GM19455 (cell line): ENCODE data around the gene PAEP.
"Not testable (repeated sequence)": the region's sequence is repeated elsewhere in the genome, so short reads cannot be mapped to it uniquely, and the experiment has no call there.

Experiments used
- ATAC-seq: cut with Tn5 transposase; IDR thresholded peaks from one replicate; pipeline ENCODE4 v1.9.1; 2021; ENCODE audit not compliant: unreplicated experiment

Gene PAEP

GRCh38 chr9:135549478-135550343 is 11.8 kb upstream of the PAEP start:
- ATAC-seq, result not testable (repeated sequence)

DNA sequence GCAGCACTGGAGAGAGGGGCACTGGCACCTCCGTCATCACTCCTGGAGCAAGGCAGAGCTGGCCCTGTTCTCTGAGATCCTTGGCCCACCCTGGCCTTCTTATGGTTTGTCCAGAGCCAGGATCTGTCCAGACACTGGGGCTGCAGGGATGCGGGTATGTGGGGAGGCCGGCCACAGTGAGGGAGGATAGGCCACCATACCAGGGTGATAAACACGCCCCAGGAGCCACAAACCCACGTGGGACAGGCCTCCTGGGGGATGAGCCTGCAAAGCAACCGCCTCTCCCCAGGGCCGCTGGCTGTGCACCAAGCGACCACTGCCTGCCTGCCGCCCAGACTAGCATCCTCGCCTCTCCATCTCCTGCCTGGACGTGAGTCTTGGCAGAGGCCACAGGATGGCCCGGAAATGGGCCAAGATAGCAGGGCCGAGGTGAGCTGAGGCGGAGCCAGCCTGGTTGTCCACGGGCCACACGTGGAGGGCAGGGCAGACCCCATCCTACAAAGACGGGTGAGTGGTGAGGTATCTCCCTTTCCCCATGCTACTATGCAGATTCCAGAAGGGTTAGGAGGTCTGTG is 11.1 kb upstream of the PAEP start:
- no peak for ATAC-seq

DNA sequence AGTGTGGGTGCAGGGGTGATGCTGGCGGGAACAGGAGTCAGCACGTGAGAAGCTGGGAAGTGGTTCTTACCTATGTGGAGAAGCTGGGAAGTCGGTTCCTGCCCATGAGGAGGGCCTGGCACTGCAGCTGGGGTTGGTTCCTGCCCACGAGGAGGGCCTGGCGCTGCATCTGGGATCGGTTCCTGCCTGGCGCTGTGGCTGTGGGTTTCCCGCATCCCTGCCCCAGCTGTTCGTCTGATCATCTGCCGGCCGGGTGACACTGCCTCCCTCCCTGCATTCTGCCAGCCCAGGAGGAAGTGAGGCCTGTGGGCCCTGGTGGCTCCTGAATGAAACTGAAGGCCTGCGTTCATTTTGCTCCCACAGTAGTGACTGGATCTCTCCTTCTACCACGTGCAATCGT is 10.5 kb upstream of the PAEP start:
- ATAC-seq, result no peak

DNA sequence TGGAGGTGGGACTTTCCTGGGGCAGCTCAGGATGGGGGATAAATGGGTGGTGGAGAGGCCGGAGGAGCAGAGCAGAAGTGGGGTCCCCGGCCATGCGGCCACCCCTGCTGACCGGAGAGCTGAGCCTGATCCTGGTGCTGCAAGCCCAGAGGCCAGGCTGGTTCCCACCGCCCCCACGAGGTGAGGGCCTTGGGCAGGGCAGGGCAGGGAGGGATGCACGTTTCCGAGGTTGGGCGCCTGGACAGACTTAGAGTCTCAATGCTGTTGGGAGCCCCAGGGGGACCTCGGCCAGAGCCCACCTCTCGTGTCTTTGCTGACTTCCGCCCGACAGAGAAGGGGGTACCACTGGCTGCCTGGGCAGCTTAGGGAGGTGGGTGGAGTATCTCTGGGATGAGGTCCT is 10.1 kb upstream of the PAEP start:
- no peak for ATAC-seq

- no peak for ATAC-seq
These were observed 9.4 kb upstream of the PAEP start for GRCh38 chr9:135552021-135552697.

DNA sequence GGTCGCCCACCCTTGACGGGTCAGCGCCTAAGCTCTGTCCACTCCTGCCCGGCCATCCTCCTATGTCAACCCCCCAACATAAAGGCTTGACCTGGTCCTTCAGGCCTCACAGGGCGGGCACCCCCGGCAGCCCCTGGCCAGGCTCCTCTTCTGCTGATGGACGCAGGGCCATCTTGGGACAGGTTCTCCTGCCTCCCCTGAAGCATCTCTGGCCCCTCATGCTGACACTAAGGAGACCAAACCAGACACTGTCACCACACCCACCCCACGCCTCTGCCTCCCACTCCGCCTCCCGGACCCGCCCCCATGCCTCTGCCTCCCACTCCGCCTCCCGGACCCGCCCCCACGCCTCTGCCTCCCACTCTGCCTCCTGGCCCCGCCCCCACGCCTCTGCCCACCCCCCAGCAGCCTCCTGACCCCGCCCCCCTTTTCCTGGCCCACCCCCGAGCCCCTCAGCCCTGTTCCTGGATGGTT is 8.8 kb upstream of the PAEP start:
- no peak for ATAC-seq

DNA sequence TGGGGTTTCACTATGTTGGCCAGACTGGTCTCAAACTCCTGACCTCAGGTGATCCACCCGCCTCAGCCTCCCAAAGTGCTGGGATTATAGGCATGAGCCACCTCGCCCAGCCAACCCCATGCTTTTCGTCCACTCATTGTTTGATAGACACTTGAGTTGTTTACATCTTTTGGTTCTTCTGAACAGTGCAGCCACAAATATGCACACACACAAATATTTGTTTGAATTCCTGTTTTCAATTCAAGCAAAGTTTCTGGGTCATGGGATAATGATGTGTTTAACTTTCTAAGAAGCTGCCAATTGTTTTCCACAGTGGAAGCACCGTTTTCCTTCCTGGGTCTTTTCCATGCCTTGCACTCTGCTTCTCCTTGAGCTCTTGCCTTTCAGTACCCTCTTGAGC is 6.8 kb upstream of the PAEP start:
- no peak for ATAC-seq

DNA sequence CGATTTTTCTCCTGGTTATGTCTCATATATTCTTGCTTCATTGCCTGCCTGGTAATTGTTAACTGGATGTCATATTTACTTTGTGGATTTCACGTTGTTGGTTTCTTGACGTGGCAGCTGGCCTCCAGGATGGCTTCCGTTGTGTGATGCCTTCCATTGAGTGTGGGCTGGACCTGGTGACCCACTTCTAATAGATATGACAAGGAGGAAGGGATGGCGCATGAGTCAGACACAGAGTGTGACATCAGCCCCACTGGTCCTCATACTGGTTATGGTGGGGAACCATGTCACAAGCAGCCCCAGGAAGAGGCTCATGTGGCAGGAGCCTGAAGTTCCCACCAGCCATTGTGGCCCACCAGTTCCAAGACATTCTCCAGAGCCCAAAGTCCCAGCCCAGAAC is 6.4 kb upstream of the PAEP start:
- no peak for ATAC-seq

GRCh38 chr9:135555910-135556309 is 5.6 kb upstream of the PAEP start:
- ATAC-seq, result no peak

DNA sequence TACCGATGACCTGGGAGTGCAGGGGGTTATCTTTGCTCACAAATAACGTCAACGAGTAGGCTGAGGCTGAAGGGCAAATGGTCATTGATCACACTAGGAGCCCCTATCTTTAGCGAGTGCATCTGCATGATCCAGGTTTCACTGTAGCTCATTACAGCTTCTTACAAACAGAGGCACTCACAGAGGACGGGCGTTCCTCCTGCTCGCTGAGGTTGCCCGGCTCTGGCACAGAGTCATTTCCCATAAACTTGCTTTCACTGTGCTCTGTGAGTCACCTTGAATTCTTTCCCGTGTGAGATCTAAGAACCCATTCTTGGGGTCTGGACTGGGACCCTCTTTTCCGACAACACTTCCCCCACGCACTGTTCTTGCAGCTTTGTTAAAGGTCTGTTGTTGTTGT is 1.9 kb upstream of the PAEP start:
- ATAC-seq, result no peak

- no peak for ATAC-seq
These were observed 734 bp downstream of the PAEP start for GRCh38 chr9:135562235-135562745.

GRCh38 chr9:135563039-135563476 is 1.5 kb downstream of the PAEP start:
- no peak for ATAC-seq

DNA sequence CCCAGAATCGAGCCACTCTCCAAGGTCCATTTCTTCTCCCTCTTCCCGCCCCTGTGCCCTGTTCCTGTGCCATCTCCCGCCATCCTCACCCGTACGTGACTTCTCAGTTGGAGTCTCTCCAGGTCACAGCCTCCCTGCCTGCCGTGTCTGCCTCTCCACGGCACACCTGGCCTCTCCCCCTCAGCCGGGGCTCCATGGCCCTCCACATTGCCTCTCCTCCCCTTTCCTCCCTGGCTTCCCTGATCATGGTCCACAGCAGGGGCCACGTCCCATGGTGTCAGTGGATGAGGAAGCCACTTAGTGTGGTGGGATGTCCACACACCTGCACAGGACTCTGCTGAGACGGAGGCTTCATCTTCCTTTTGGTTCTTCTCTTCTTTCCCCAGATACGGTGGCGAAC is 2.3 kb downstream of the PAEP start:
- ATAC-seq, result no peak

GRCh38 chr9:135565141-135565628 is 3.6 kb downstream of the PAEP start:
- no peak for ATAC-seq

GRCh38 chr9:135565636-135566035 is 4.1 kb downstream of the PAEP start:
- no peak for ATAC-seq

- no peak for ATAC-seq
These were observed 5.0 kb downstream of the PAEP start for GRCh38 chr9:135566552-135566951.

DNA sequence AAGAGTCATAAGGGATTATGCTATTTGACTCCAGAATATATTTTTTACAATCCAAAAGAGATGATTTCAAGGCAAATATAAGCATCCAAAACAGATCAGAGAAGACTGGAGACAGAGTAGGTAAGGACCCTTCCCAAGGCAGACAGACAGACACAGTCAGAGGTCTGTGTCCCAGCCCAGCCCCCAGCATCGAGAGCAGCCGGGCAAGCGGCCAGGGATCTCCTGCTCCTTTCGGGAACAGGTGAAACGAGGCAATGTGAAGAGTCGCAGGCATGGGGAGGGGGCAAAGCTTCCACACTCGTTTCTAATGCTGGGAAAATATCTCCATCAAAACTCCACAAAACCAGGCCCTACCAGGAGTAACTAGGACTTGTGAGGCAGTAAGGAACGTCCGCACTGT is 5.8 kb downstream of the PAEP start:
- ATAC-seq, result no peak

- ATAC-seq, result no peak
These were observed 6.5 kb downstream of the PAEP start for GRCh38 chr9:135568026-135568425.

DNA sequence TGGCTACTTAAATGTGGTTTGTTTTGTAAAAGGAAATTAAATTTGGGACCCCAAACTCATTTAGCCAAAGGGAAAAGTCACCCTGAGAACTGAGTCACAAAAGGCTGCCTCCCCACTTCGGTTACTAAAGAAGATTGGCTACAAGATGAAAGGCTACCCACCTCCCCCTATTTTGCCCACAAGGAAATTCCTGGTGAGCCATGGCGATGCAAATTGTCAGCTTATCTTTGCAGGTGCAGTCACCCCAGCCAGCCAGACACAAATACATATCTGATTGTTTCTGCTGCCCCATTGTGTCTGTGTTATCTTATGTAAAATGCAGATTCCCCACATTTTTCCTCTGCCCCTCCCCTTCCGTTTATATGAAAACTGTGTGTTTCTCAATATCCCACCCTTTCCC is 8.9 kb downstream of the PAEP start:
- ATAC-seq, result no peak

DNA sequence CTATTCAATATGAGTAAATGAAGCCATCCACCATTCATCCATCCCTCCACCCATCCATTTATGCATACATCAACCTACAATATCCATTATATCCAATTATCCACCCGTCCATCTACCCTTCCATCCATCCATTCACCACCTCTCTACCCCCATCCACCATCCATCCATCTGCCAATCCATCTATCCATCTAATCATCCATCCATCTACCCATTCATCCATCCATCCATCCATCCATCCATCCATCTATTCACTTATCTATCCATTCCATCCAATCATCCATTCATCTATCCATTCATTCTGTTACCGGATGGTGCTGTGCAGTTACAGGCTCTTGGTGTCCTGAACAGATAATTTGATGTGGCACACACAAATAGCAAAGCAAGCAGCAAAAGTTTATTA is 10.7 kb downstream of the PAEP start:
- ATAC-seq, result no peak

DNA sequence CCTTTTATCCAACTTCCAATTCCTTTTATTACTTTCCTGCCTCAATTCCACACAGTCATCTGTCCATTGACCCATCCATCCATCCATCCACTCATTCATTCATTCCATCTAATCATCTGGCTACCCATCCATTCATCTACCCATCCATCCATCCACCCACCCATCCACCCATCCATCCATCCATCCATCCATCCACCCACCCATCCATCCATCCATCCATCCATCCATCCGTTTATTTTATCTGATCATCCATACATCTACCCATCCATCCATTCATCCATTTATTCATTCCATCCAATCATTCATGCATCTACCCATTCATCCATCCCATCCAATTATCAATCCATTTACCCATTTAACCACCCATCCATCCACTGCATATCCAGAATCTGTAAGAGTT is 11.6 kb downstream of the PAEP start:
- ATAC-seq, result no peak

DNA sequence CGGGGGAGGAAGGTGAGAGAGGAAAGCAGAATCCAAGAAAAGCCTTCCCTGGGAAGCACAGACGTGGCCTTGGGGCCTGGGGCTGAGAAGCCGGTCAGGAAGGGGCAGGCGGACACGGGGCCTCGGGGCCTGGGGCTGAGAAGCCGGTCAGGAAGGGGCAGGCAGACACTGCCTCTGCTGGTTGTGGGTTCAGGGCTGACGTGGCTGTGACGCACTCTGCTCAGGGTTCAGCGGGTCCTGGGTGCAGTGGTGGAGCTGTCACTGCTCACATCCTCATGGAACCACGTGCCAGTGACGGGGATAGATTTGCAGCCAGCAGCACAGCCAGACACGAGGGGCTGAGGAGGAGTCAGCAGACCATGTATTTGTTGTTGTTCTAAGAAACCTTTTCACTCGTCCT is 12.8 kb downstream of the PAEP start:
- ATAC-seq, result no peak
